ENCODE data around the gene GPR21. TPM values are rescaled to one million over a fixed set of nuclear protein-coding genes. Genes with fewer than 3 reads are reported as not detected.

Gene GPR21
- 1.0 TPM for total RNA-seq
- long read RNA-seq, result 0 reads

DNA sequence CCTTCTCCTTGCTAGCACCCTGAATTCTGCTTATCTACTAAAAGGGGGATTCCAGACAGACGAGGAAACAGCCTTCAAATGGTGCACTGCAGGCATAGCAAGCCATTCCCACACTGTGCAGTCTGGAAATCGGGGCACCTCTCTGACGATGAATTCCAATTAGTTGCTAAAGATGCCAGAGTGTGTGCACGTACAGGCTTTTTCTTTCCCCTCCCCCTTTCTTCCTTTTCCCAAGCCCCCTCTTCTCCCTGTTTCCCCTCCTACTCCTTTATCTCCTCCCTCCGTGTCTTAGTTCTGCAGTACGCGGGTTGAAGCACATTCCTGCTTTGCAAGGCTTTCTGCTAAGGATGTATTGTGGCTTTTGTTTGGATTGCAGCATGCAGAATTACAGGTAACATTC lies at the start of gene GPR21:
TSS of gene GPR21 (plus strand) at position 316 of the 400 bp plus-strand sequence. CDS start 900 bp downstream, outside the sequence.
- intact Hi-C loops (cut with DNase I), result no loop called here
- DNase-seq (ENCODE audit: low spot score), result no peak

DNA sequence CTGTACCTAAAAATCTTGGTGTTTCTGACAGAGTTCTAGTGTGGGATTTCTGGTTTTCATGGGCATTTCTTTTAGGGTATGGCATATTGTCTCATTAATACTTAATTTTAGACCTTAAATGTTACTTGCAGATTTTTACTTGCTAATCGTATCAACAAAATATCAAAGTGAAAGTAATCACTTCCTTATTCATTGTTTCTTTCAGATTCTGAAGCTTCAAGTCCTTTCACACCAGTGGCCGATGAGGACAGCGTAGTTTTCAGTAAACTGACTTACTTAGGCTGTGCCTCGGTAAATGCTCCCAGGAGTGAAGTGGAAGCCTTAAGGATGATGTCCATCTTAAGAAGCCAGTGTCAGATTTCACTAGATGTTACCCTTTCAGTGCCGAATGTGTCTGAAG lies 47.5 kb upstream of the GPR21 start:
- intact Hi-C loops (cut with DNase I), result no loop called here
- no peak for DNase-seq (ENCODE audit: low spot score)

DNA sequence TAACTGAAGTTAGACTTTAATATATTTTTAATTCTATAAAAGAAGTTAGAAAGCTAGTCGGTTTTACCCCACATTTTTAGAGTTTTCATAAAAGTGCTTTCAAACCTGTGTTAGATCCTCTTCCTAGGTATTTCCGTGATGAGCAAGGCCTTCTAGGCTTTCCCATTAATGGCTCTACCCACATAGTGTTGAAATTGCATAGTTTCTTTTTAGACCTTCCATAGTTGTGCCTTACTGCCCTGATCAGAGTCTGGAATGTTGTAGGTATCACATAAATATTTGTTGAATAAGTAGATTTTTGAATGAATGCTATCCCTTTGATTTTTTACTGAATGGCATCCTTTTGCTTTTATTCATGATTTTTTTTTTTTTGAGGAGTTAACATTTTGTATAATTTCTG lies 45.3 kb upstream of the GPR21 start:
- no peak for DNase-seq (ENCODE audit: low spot score)
- intact Hi-C loops (cut with DNase I), result no loop called here

DNA sequence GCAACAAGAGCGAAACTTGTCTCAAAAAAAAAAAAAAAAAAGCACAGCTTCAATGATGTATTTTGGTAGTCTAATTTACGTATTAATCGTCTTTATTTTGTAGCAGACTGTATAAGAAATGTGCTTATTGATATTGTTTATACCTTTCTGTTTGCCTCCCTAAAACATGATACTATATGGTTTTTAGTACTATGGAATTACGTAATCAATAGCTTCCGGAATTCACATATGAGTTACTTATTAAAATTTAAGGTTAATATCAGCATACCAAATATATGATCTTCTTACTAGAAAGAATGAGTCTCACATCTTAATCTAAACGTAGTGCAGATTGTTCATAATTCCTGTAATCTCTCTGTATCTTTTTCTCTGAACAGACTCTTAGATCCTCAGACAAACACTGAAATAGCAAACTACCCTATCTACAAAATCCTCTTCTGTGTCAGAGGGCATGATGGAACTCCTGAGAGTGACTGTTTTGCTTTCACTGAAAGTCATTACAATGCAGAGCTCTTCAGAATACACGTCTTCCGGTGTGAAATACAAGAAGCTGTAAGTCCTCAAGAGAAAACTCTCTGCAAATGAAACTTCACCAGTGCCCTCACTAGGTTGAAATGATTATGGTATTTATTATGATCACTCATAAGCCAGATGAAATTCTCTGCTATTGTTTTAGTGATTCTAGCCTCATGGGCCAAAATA lies 44.4 kb upstream of the GPR21 start:
- no peak for DNase-seq (ENCODE audit: low spot score)
- intact Hi-C loops (cut with DNase I), result no loop called here

DNA sequence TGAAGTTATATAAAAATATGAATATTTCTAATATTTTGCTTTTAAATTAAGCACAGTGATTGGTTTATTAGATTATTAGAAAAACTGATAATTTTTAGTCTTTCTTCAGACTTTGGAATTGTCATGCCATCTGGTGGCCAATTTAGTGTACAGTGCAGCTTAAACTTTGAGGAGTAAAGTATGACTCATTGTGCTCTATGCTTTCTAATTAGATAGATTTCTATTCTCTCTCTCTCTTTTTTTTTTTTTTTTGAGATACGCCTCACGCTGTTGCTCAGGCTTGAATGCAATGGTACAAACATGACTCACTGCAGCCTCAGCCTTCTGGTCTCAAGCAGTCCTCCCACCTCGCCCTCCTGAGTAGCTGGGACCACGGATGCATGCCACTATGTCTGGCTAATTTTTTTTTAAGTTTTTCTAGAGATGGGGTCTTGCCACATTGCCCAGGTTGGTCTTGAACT lies 42.1 kb upstream of the GPR21 start:
- intact Hi-C loops (cut with DNase I), result no loop called here

GRCh38 chr9:122996586-122996985 lies 36.9 kb upstream of the GPR21 start:
- intact Hi-C loops (cut with DNase I), result no loop called here
- DNase-seq (ENCODE audit: low spot score), result no peak

More for the DNA sequence above, 42.1 kb upstream of the GPR21 start:
- no peak for DNase-seq (ENCODE audit: low spot score)

DNA sequence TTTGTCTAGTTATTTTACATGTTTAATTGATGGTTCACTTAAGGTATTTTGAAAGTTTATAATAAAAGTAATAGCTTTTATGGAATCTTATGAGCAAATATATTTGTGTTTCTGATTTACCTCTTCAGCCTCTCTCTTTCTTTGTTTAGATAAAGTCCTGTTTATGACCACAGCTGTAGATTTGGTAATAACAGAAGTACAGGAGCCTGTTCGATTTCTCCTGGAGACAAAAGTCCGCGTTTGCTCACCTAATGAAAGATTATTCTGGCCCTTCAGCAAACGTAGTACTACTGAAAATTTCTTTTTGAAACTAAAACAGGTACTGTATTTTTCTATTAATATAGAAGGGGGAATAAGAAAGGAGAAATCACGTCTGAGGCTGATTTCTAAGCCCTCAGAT lies 35.0 kb upstream of the GPR21 start:
- intact Hi-C loops (cut with DNase I), result no loop called here
- no peak for DNase-seq (ENCODE audit: low spot score)

DNA sequence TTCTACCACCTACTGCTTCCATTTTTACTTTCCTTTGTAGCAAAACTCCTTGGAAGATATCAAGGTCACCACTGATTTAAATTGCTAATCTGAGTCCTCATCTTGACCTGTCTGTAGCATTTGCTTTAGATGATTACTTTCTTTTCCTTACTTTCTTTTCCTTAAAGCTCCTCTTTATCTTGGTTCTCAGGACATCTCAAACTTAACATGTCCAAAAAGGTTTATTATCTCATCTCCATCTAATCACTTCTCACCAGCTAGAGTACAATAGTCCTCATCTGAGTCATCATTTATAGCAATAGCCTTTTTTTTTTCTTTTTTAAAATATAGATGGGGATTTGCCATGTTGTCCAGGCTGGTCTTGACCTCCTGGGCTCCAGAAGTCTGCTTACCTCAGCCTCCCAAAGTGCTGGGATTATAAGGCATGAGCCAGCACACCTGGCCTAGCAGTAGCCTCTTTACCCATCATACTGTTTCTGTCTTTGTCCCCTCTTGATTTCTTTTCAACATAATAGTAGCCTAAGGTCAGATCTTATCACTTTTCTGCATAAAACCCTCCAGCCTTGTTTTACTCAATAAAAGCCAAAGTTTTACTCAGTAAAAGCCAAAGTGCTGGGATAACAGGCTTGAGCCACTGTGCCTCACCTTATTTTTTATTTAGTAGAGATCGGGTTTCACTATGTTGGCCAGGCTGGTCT lies 32.9 kb upstream of the GPR21 start:
- intact Hi-C loops (cut with DNase I), result no loop called here
- DNase-seq (ENCODE audit: low spot score), result no peak

- intact Hi-C loops (cut with DNase I), result no loop called here
- no peak for DNase-seq (ENCODE audit: low spot score)
These were observed 30.7 kb upstream of the GPR21 start for GRCh38 chr9:123002754-123003153.

DNA sequence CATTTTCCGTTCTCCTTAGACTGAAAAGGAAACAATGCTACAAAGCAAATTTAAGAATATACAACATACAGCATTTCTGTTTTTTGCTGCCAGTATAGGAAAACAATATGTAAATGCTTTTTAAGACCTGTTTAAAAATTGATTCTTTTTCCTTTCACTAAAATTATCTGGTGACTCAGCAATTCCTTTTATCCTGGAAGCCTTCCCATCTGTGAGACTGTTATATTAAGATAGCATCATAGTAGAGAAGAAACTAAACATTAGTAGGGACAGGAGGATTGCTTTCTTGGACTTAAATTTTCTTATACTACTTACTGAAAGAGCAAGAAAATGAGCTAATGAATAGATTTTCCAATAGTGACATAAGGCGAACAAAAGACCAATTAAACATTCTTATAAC lies 30.0 kb upstream of the GPR21 start:
- DNase-seq (ENCODE audit: low spot score), result no peak
- intact Hi-C loops (cut with DNase I), result no loop called here

DNA sequence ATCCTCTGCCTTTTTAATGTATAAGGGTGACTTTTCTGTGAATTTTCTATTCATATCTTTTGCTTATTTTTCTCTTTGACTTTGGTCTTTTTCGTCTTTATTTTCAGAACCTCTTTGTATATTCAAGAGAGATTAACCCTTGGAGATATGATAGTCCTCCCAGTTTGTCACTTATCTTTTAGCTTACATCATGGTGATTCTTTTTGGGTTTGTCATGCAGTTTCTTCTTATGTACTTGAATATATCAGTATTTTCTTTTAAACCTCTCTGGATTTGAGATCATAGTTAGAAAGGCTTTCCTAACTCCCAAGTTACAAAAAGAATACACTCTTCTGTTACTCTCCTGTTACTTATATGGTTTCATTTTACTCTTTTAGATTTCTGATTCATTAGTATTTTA lies 27.5 kb upstream of the GPR21 start:
- DNase-seq (ENCODE audit: low spot score), result no peak
- intact Hi-C loops (cut with DNase I), result no loop called here

GRCh38 chr9:123007269-123007668 lies 26.2 kb upstream of the GPR21 start:
- DNase-seq (ENCODE audit: low spot score), result no peak
- intact Hi-C loops (cut with DNase I), result no loop called here

GRCh38 chr9:123008909-123009308 lies 24.6 kb upstream of the GPR21 start:
- intact Hi-C loops (cut with DNase I), result no loop called here
- no peak for DNase-seq (ENCODE audit: low spot score)

GRCh38 chr9:123011380-123011779 lies 22.1 kb upstream of the GPR21 start:
- intact Hi-C loops (cut with DNase I), result no loop called here
- no peak for DNase-seq (ENCODE audit: low spot score)

- intact Hi-C loops (cut with DNase I), result no loop called here
- no peak for DNase-seq (ENCODE audit: low spot score)
These were observed 21.5 kb upstream of the GPR21 start for GRCh38 chr9:123011878-123012528.

DNA sequence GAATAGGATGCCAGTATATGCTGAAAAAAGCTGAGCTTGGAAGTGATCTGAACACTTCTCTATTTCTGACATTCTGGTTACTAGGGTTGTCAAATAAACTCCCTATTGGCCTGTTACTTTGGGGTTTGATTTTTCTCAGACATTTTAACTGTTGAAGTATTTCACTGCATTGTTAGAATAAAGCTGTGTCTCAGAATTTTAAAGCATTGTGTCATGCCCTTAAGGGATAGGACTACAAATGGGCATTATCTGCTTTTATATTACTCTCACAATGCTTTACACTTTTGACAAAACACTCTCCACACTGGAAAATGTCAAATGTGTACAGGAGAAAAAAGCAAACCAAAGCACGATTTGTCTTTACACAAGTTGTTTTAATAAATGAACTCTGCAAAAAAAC lies 16.8 kb upstream of the GPR21 start:
- no peak for DNase-seq (ENCODE audit: low spot score)
- intact Hi-C loops (cut with DNase I), result no loop called here

GRCh38 chr9:123020796-123021195 lies 12.7 kb upstream of the GPR21 start:
- intact Hi-C loops (cut with DNase I), result no loop called here

GRCh38 chr9:123026425-123026824 lies 7.0 kb upstream of the GPR21 start:
- intact Hi-C loops (cut with DNase I), result no loop called here
- DNase-seq (ENCODE audit: low spot score), result no peak

More at GRCh38 chr9:123020796-123021195, 12.7 kb upstream of the GPR21 start:
- DNase-seq (ENCODE audit: low spot score), result no peak

GRCh38 chr9:123027517-123027916 lies 6.0 kb upstream of the GPR21 start:
- no peak for DNase-seq (ENCODE audit: low spot score)
- intact Hi-C loops (cut with DNase I), result no loop called here

- intact Hi-C loops (cut with DNase I), result no loop called here
- DNase-seq (ENCODE audit: low spot score), result no peak
These were observed 5.3 kb upstream of the GPR21 start for GRCh38 chr9:123028136-123028535.

- intact Hi-C loops (cut with DNase I), result no loop called here
- no peak for DNase-seq (ENCODE audit: low spot score)
These were observed 4.5 kb upstream of the GPR21 start for GRCh38 chr9:123028973-123029372.

All from cardiac septum (tissue), 1 donor.